ENCODE results near the gene LHFPL5. TPM values are rescaled to one million over a fixed set of nuclear protein-coding genes. Genes with fewer than 3 reads are reported as not detected.

The LHFPL5 gene
- total RNA-seq, 1 experiment from 2014 or later: 1.7 TPM

DNA sequence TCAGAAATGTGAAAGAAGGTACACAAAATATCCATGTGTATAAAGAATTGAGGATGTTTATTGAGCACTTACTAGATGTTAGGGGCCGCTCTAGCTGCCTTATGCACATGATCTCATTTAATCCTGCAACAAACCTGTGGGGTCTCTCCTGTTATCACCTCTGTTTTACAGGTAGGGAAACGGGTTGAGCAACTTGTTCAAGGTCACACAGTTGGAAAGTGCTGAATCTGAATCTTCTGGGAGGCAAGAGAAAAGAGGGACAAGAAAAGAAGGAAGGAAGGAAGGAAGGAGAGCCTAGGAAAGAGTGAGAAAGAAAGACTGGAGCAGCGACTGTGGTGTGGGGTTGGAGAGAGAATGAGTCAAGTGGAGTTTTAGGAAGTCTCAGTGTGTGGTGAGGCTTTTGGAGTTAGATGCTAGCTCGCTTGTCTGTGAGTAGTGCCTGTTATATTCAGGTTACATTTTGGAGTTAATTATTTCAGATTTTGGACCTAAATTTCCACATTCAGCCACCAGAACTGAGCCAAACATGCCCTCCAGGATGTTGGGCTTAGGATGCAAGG lies 16.6 kb upstream of the LHFPL5 start:
- no peak overlapping the region for H3K4me3 ChIP-seq
- no peaks in the 10 kb centered on the region for H3K9me3 ChIP-seq (ENCODE audit: insufficient read depth, low read depth)
- POLR2A ChIA-PET (ENCODE audit: unreplicated experiment): no interaction called here
- H2AFZ ChIP-seq: no peak overlapping the region; the same call in 1 of the 2 replicates
- H3K27ac ChIP-seq: no peak overlapping the region
- H4K20me1 ChIP-seq (ENCODE audit: insufficient read depth): no peaks in the 10 kb centered on the region
- peaks cover 3% of the 10 kb centered on the region; the same call in 1 of the 2 replicates for H3F3A ChIP-seq (ENCODE audit: insufficient read depth, low read depth)
- CTCF ChIA-PET: no interaction called here
- no peak for DNase-seq
- H3K4me1 ChIP-seq (replicated peaks; ENCODE audit: insufficient read depth): peaks cover 9% of the 10 kb centered on the region; the same call in 1 of the 2 replicates
- H3K36me3 ChIP-seq (ENCODE audit: low read depth): no peaks in the 10 kb centered on the region
- no TSS peak for BruUV-seq (replicated peaks)
- TF ChIP-seq EZH2 (IDR thresholded peaks at IDR 0.05; ENCODE audit: low read depth) (no peak), CTCF (conservative IDR thresholded peaks at IDR 0.05) (no peak)
- no peaks in the 10 kb centered on the region for H3K9me2 ChIP-seq (ENCODE audit: insufficient read depth)
- H3K79me2 ChIP-seq (ENCODE audit: low read depth): no peaks in the 10 kb centered on the region
- intact Hi-C loops (cut with micrococcal nuclease; ENCODE audit: unreplicated experiment): no loop called here
- peaks cover 4% of the 10 kb centered on the region; the same call in 1 of the 2 replicates for H3K27me3 ChIP-seq (ENCODE audit: insufficient read depth, low read depth)
- no peak overlapping the region for H3K4me2 ChIP-seq

DNA sequence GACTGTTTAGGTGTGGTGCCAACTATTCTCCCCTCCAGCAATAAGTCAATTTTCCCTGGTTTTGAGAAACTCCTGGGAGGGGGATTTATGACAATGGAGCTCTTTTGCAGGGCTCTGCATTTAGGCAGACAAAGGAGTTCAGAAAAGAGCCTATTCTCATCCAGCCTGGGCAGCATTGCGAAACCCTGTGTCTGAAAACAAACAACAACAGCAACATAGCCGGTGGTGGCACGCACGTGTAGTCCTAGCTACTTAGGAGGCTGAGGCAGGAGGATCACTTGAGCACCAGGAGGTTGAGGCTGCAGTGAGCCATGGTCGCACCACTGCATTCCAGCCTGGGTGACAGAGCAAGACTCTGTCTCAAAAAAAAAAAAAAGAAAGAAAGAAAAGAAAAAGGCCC lies 14.5 kb upstream of the LHFPL5 start:
- Histone ChIP-seq H3F3A (ENCODE audit: insufficient read depth, low read depth) (no peaks in the 10 kb centered on the region), H4K20me1 (ENCODE audit: insufficient read depth) (no peaks in the 10 kb centered on the region), H3K4me1 (replicated peaks; ENCODE audit: insufficient read depth) (no peaks in the 10 kb centered on the region), H3K9me2 (ENCODE audit: insufficient read depth) (no peaks in the 10 kb centered on the region), H3K9me3 (ENCODE audit: insufficient read depth, low read depth) (no peaks in the 10 kb centered on the region), H3K4me2 (no peak overlapping the region), H3K79me2 (ENCODE audit: low read depth) (no peaks in the 10 kb centered on the region), H3K4me3 (no peak overlapping the region), H3K27me3 (ENCODE audit: insufficient read depth, low read depth) (peaks cover 4% of the 10 kb centered on the region; the same call in 1 of the 2 replicates), H2AFZ (no peak overlapping the region), H3K27ac (no peak overlapping the region), H3K36me3 (ENCODE audit: low read depth) (no peaks in the 10 kb centered on the region)
- POLR2A ChIA-PET (ENCODE audit: unreplicated experiment): no interaction called here
- intact Hi-C loops (cut with micrococcal nuclease; ENCODE audit: unreplicated experiment): no loop called here
- CTCF ChIA-PET: interaction anchor here (0.7 kb wide), 1 partner anchor 19 kb away, joined by 4 read pairs; no protein-coding TSS in a partner anchor
- no peak for TF ChIP-seq CTCF (conservative IDR thresholded peaks at IDR 0.05)
- no peak for TF ChIP-seq EZH2 (IDR thresholded peaks at IDR 0.05; ENCODE audit: low read depth)
- no TSS peak for BruUV-seq (replicated peaks)
- no peak for DNase-seq

GRCh38 chr6:35794536-35795452 lies 10.4 kb upstream of the LHFPL5 start:
- ChIA-PET CTCF (no interaction called here), POLR2A (ENCODE audit: unreplicated experiment) (no interaction called here)
- Histone ChIP-seq H3K4me1 (replicated peaks; ENCODE audit: insufficient read depth) (no peaks in the 10 kb centered on the region), H3K36me3 (ENCODE audit: low read depth) (no peaks in the 10 kb centered on the region), H3F3A (ENCODE audit: insufficient read depth, low read depth) (no peaks in the 10 kb centered on the region), H3K9me2 (ENCODE audit: insufficient read depth) (no peaks in the 10 kb centered on the region), H3K4me2 (no peak overlapping the region), H2AFZ (no peak overlapping the region), H3K4me3 (no peak overlapping the region), H3K27me3 (ENCODE audit: insufficient read depth, low read depth) (no peaks in the 10 kb centered on the region), H3K79me2 (ENCODE audit: low read depth) (no peaks in the 10 kb centered on the region), H4K20me1 (ENCODE audit: insufficient read depth) (no peaks in the 10 kb centered on the region), H3K27ac (no peak overlapping the region), H3K9me3 (ENCODE audit: insufficient read depth, low read depth) (no peaks in the 10 kb centered on the region)
- intact Hi-C loops (cut with micrococcal nuclease; ENCODE audit: unreplicated experiment): no loop called here
- no peak for DNase-seq
- BruUV-seq (replicated peaks): no TSS peak
- no peak for TF ChIP-seq CTCF (conservative IDR thresholded peaks at IDR 0.05)
- no peak for TF ChIP-seq EZH2 (IDR thresholded peaks at IDR 0.05; ENCODE audit: low read depth)

Data from PC-9 (cell line).